Neural crest cell (in vitro differentiated cells): ENCODE measurements around the gene LRRC75A. TPM values are rescaled to one million over a fixed set of nuclear protein-coding genes. Genes with fewer than 3 reads are reported as not detected.

Source experiments
- DNase-seq: peaks from one replicate; pipeline ENCODE4 v3.0.0; 2021; ENCODE audit warnings: low read depth, mixed read lengths, low spot score
- H3K27ac Mint-ChIP-seq: one replicate; pipeline ENCODE4 v1.8.0; 2021; ENCODE audit warnings: mild to moderate bottlenecking, mixed read lengths; ENCODE audit not compliant: unreplicated experiment
- H3K27me3 Mint-ChIP-seq: 2 replicates; pipeline ENCODE4 v1.8.0; 2021; ENCODE audit warnings: low read depth, mild to moderate bottlenecking, mixed read lengths
- H3K36me3 Mint-ChIP-seq: 2 replicates; pipeline ENCODE4 v1.8.0; 2021; ENCODE audit warnings: low read depth, mild to moderate bottlenecking, mixed read lengths
- H3K4me1 Mint-ChIP-seq: 2 replicates; pipeline ENCODE4 v1.8.0; 2021; ENCODE audit warnings: mixed read lengths
- H3K4me3 Mint-ChIP-seq: one replicate; pipeline ENCODE4 v1.8.0; 2021; ENCODE audit warnings: mild to moderate bottlenecking, mixed read lengths
- H3K9me3 Mint-ChIP-seq: 2 replicates; pipeline ENCODE4 v1.8.0; 2021; ENCODE audit warnings: mixed read lengths
- CTCF ChIP-seq: fragments of 200-600 bp; sonication (generic); conservative IDR thresholded peaks from 2 replicates; pipeline ENCODE4 v1.5.0; 2021; ENCODE audit warnings: antibody characterized with exemption, mild to moderate bottlenecking
- total RNA-seq: library from RNA; stranded (reverse); gene quantifications from 2 replicates; pipeline ENCODE4 v1.2.1, GENCODE V29; 2021

Gene LRRC75A
- total RNA-seq, 1 donor from 2014 or later, result 5.6 TPM

- no peak overlapping the region for H3K27ac Mint-ChIP-seq
- no peaks in the 10 kb centered on the region for H3K9me3 Mint-ChIP-seq
- H3K4me1 Mint-ChIP-seq, result peaks cover 6% of the 10 kb centered on the region
- H3K27me3 Mint-ChIP-seq, result no peaks in the 10 kb centered on the region
- no peak overlapping the region for H3K4me3 Mint-ChIP-seq
- no peaks in the 10 kb centered on the region for H3K36me3 Mint-ChIP-seq
- no peak for DNase-seq
- TF ChIP-seq CTCF, result peak; percentile 47
Observed at GRCh38 chr17:16506188-16506587, 14.2 kb upstream of the LRRC75A start.

DNA sequence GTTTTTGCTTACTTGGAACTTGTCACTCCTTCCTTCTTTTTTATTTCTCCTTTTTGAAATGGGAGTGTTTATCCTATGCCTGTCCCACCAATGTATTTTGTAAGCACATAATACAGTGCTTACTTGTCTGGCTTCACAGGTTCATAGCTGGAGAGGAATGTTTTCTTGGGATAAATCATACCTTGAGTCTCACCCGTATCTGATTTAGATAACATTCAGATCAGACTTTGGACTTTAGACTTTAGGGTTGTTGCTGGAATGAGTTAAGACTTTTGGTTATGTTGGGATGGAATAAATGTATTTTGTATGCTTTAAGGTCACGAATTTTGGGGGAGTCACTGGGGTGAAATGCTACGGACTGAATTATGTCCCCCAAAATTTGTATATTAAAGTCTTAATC, 13.0 kb upstream of the LRRC75A start:
- no peaks in the 10 kb centered on the region for H3K4me1 Mint-ChIP-seq
- H3K27ac Mint-ChIP-seq, result no peak overlapping the region
- no peaks in the 10 kb centered on the region for H3K9me3 Mint-ChIP-seq
- no peak overlapping the region for H3K4me3 Mint-ChIP-seq
- no peak for TF ChIP-seq CTCF
- H3K36me3 Mint-ChIP-seq, result no peaks in the 10 kb centered on the region
- H3K27me3 Mint-ChIP-seq, result no peaks in the 10 kb centered on the region
- no peak for DNase-seq

DNA sequence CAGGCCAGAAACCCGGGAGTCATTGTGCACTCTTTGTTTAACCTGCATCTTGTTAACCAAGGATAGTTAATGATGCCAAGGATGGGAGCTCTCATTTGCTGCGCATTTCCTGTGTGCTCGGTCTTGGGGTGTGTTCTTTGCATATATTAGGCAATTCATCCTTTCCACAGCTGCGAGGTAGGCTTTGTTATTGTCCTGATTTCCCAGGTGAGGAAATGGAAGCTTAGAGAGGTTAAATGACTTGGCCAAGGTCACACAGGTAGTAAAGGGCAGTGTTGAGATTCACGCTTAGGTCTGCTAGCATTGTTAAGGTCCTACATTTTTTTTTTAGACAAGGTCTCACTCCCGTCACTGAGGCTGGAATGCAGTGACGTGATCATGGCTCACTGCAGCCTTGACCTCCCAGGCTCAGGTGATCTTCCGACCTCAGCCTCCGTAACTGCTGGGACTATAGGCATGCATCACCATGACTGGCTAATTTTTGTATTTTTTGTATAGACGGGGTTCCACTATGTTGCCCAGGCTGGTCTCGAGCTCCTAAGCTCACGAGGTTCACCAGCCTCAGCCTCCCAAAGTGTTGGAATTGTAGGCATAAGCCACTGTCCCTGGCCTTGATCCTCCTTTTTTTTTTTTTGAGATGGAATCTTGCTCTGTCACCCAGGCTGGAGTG, 5.0 kb upstream of the LRRC75A start:
- DNase-seq, result no peak
- Mint-ChIP-seq H3K4me1 (no peaks in the 10 kb centered on the region), H3K27ac (no peak overlapping the region), H3K36me3 (no peaks in the 10 kb centered on the region), H3K4me3 (no peak overlapping the region), H3K9me3 (no peaks in the 10 kb centered on the region), H3K27me3 (peaks cover 36% of the 10 kb centered on the region)
- no peak for TF ChIP-seq CTCF

- H3K9me3 Mint-ChIP-seq, result no peaks in the 10 kb centered on the region
- no peak overlapping the region for H3K27ac Mint-ChIP-seq
- peak overlapping the region; percentile 35 for H3K4me3 Mint-ChIP-seq
- peaks cover 36% of the 10 kb centered on the region for H3K27me3 Mint-ChIP-seq
- DNase-seq, result no peak
- no peak for TF ChIP-seq CTCF
- H3K36me3 Mint-ChIP-seq, result no peaks in the 10 kb centered on the region
- H3K4me1 Mint-ChIP-seq, result peaks cover under 1% of the 10 kb centered on the region
Observed at GRCh38 chr17:16495980-16496819, 4.2 kb upstream of the LRRC75A start.

DNA sequence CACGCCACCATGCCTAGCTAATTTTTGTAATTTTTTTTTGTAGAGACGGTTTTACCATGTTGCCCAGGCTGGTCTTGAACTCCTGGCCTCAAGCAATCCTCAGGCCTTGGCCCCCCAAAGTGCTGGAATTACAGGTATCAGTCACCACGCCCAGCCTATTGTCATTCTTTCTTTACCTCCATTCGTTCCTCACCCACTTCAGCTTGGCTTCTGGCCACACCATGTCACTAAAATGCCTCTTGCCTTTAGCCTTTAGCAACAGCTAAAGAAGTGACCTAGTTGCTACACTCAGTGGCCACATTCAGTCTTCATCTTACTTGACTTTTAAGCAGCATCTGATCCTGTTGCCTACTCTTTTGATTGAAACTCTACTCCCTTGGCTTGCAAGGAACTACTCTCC, 3.6 kb upstream of the LRRC75A start:
- DNase-seq, result no peak
- Mint-ChIP-seq H3K4me3 (peak overlapping the region; percentile 35), H3K27ac (no peak overlapping the region), H3K36me3 (no peaks in the 10 kb centered on the region), H3K9me3 (no peaks in the 10 kb centered on the region), H3K4me1 (peaks cover 7% of the 10 kb centered on the region), H3K27me3 (peaks cover 39% of the 10 kb centered on the region)
- no peak for TF ChIP-seq CTCF
